Natural killer cell treated with Interleukin-12 subunit alpha and Interleukin-12 subunit beta and Interleukin-15 and Interleukin-18, amount 100 ng/mL, for 72 hours (primary cell): ENCODE data around the gene NEK11. TPM values are rescaled to one million over a fixed set of nuclear protein-coding genes. Genes with fewer than 3 reads are reported as not detected.
"Not testable (repeated sequence)": the region's sequence is repeated elsewhere in the genome, so short reads cannot be mapped to it uniquely, and the experiment has no call there.

Experiments used
- ATAC-seq, 2 donors: fragments of 150-1000 bp; cut with Tn5 transposase in 1 of 2; sonication (Bioruptor Pico), chemical (Tn5 transposase) in 1 of 2; 2 replicates each; pipeline ENCODE4 v1.10.0; 2021
- DNase-seq: peaks from one replicate; pipeline ENCODE4 v3.0.0; 2022; ENCODE audit warnings: low spot score
- H3K27ac Mint-ChIP-seq, 2 donors: 1 replicate in 1 of 2; 2 replicates in 1 of 2; pipeline ENCODE4 v1.8.0; 2022; ENCODE audit warnings: mixed read lengths in 2 of 2, mild to moderate bottlenecking in 1 of 2, moderate library complexity in 1 of 2
- H3K27me3 Mint-ChIP-seq, 2 donors: 1 replicate in 1 of 2; 2 replicates in 1 of 2; pipeline ENCODE4 v1.8.0; 2022; ENCODE audit warnings: mixed read lengths in 2 of 2
- H3K36me3 Mint-ChIP-seq: one replicate; pipeline ENCODE4 v1.8.0; 2022; ENCODE audit warnings: mixed read lengths
- H3K4me1 Mint-ChIP-seq, 2 donors: 1 replicate in 1 of 2; 2 replicates in 1 of 2; pipeline ENCODE4 v1.8.0; 2022; ENCODE audit warnings: low read depth in 2 of 2, mixed read lengths in 2 of 2, mild to moderate bottlenecking in 1 of 2
- H3K4me3 Mint-ChIP-seq: one replicate; pipeline ENCODE4 v1.8.0; 2022; ENCODE audit warnings: mixed read lengths
- H3K9me3 Mint-ChIP-seq: 2 replicates; pipeline ENCODE4 v1.8.0; 2022; ENCODE audit warnings: mixed read lengths
- total RNA-seq, 2 donors: library from RNA; stranded (reverse); gene quantifications; one replicate each; pipeline ENCODE4 v1.2.3, GENCODE V29; 2022

Gene NEK11
- total RNA-seq, 2 donors from 2014 or later, result 2.0 to 4.1 TPM

GRCh38 chr3:131324923-131325322 lies 298.2 kb downstream of the NEK11 start:
- Mint-ChIP-seq H3K27me3 (peaks cover 11 to 30% of the 10 kb centered on the region in 2 donors), H3K4me1 (no peaks in the 10 kb centered on the region), H3K9me3 (no peaks in the 10 kb centered on the region), H3K27ac (no peak overlapping the region), H3K36me3 (no peaks in the 10 kb centered on the region), H3K4me3 (no peak overlapping the region)
- DNase-seq (no peak), ATAC-seq (no peak)

GRCh38 chr3:131326307-131326706 lies 299.6 kb downstream of the NEK11 start:
- no peaks in the 10 kb centered on the region for H3K36me3 Mint-ChIP-seq
- no peaks in the 10 kb centered on the region for H3K9me3 Mint-ChIP-seq
- no peak overlapping the region for H3K27ac Mint-ChIP-seq
- no peak overlapping the region for H3K4me3 Mint-ChIP-seq
- H3K4me1 Mint-ChIP-seq, result no peaks in the 10 kb centered on the region
- ATAC-seq (no peak), DNase-seq (no peak)
- H3K27me3 Mint-ChIP-seq, result peaks cover 9 to 30% of the 10 kb centered on the region in 2 donors

- Mint-ChIP-seq H3K27ac (no peak overlapping the region), H3K9me3 (peaks cover 2% of the 10 kb centered on the region), H3K4me1 (no peaks in the 10 kb centered on the region), H3K27me3 (peaks cover 9 to 19% of the 10 kb centered on the region in 2 donors), H3K4me3 (no peak overlapping the region), H3K36me3 (no peaks in the 10 kb centered on the region)
- DNase-seq (no peak), ATAC-seq (no peak)
Observed at GRCh38 chr3:131328721-131329120, 302.0 kb downstream of the NEK11 start.

GRCh38 chr3:131329774-131330173 lies 303.1 kb downstream of the NEK11 start:
- H3K27me3 Mint-ChIP-seq, result peaks cover 9 to 17% of the 10 kb centered on the region in 2 donors
- H3K4me1 Mint-ChIP-seq, result no peaks in the 10 kb centered on the region
- peaks cover 2% of the 10 kb centered on the region for H3K9me3 Mint-ChIP-seq
- ATAC-seq (no peak), DNase-seq (no peak)
- no peak overlapping the region for H3K27ac Mint-ChIP-seq
- no peaks in the 10 kb centered on the region for H3K36me3 Mint-ChIP-seq
- no peak overlapping the region for H3K4me3 Mint-ChIP-seq

GRCh38 chr3:131331456-131332085 lies 304.9 kb downstream of the NEK11 start:
- not testable (repeated sequence) for DNase-seq, H3K4me3 Mint-ChIP-seq, H3K9me3 Mint-ChIP-seq, ATAC-seq, H3K4me1 Mint-ChIP-seq, H3K36me3 Mint-ChIP-seq, H3K27ac Mint-ChIP-seq
- peaks cover 11 to 17% of the 10 kb centered on the region in 2 donors for H3K27me3 Mint-ChIP-seq

- Mint-ChIP-seq H3K4me1 (no peaks in the 10 kb centered on the region), H3K27ac (no peak overlapping the region), H3K36me3 (no peaks in the 10 kb centered on the region), H3K27me3 (peaks cover 11 to 17% of the 10 kb centered on the region in 2 donors), H3K9me3 (no peaks in the 10 kb centered on the region), H3K4me3 (no peak overlapping the region)
- no peak for ATAC-seq
- DNase-seq, result no peak
Observed at GRCh38 chr3:131338948-131339640, 312.4 kb downstream of the NEK11 start.

- ATAC-seq (no peak), DNase-seq (no peak)
- peaks cover 9 to 22% of the 10 kb centered on the region in 2 donors for H3K27me3 Mint-ChIP-seq
- no peaks in the 10 kb centered on the region for H3K9me3 Mint-ChIP-seq
- H3K4me1 Mint-ChIP-seq, result no peaks in the 10 kb centered on the region
- no peak overlapping the region for H3K27ac Mint-ChIP-seq
- H3K4me3 Mint-ChIP-seq, result no peak overlapping the region
- H3K36me3 Mint-ChIP-seq, result no peaks in the 10 kb centered on the region
Observed at GRCh38 chr3:131341761-131342160, 315.1 kb downstream of the NEK11 start.

- H3K4me3 Mint-ChIP-seq, result no peak overlapping the region
- no peak for ATAC-seq
- H3K9me3 Mint-ChIP-seq, result no peaks in the 10 kb centered on the region
Observed at GRCh38 chr3:131348911-131349310, 322.2 kb downstream of the NEK11 start.

GRCh38 chr3:131349454-131349853 lies 322.8 kb downstream of the NEK11 start:
- H3K4me3 Mint-ChIP-seq, result no peak overlapping the region

More at GRCh38 chr3:131348911-131349310, 322.2 kb downstream of the NEK11 start:
- Mint-ChIP-seq H3K27ac (no peak overlapping the region), H3K36me3 (no peaks in the 10 kb centered on the region), H3K27me3 (peaks cover 0 to 8% of the 10 kb centered on the region in 2 donors), H3K4me1 (no peaks in the 10 kb centered on the region)
- no peak for DNase-seq

GRCh38 chr3:131349946-131350347 lies 323.3 kb downstream of the NEK11 start:
- Mint-ChIP-seq H3K4me3 (no peak overlapping the region), H3K4me1 (no peaks in the 10 kb centered on the region), H3K27me3 (peaks cover 0 to 8% of the 10 kb centered on the region in 2 donors), H3K36me3 (no peaks in the 10 kb centered on the region), H3K27ac (no peak overlapping the region), H3K9me3 (no peaks in the 10 kb centered on the region)
- ATAC-seq (no peak), DNase-seq (no peak)

More at GRCh38 chr3:131349454-131349853, 322.8 kb downstream of the NEK11 start:
- H3K27ac Mint-ChIP-seq, result no peak overlapping the region
- DNase-seq (no peak), ATAC-seq (no peak)
- H3K9me3 Mint-ChIP-seq, result no peaks in the 10 kb centered on the region
- no peaks in the 10 kb centered on the region for H3K4me1 Mint-ChIP-seq
- no peaks in the 10 kb centered on the region for H3K36me3 Mint-ChIP-seq
- H3K27me3 Mint-ChIP-seq, result peaks cover 0 to 8% of the 10 kb centered on the region in 2 donors

- peaks cover 0 to 8% of the 10 kb centered on the region in 2 donors for H3K27me3 Mint-ChIP-seq
- no peak overlapping the region for H3K4me3 Mint-ChIP-seq
- DNase-seq (no peak), ATAC-seq (no peak)
- H3K4me1 Mint-ChIP-seq, result no peaks in the 10 kb centered on the region
- H3K36me3 Mint-ChIP-seq, result no peaks in the 10 kb centered on the region
- H3K9me3 Mint-ChIP-seq, result no peaks in the 10 kb centered on the region
- no peak overlapping the region for H3K27ac Mint-ChIP-seq
Observed at GRCh38 chr3:131350506-131350905, 323.8 kb downstream of the NEK11 start.

- ATAC-seq (no peak), DNase-seq (no peak)
- H3K27ac Mint-ChIP-seq, result no peak overlapping the region
- peaks cover 0 to 5% of the 10 kb centered on the region in 2 donors for H3K27me3 Mint-ChIP-seq
- no peaks in the 10 kb centered on the region for H3K9me3 Mint-ChIP-seq
- H3K4me3 Mint-ChIP-seq, result no peak overlapping the region
- no peaks in the 10 kb centered on the region for H3K36me3 Mint-ChIP-seq
- H3K4me1 Mint-ChIP-seq, result no peaks in the 10 kb centered on the region
Observed at GRCh38 chr3:131353016-131353877, 326.6 kb downstream of the NEK11 start.

- Mint-ChIP-seq H3K4me1 (no peaks in the 10 kb centered on the region), H3K9me3 (no peaks in the 10 kb centered on the region), H3K4me3 (no peak overlapping the region), H3K27ac (no peak overlapping the region), H3K36me3 (no peaks in the 10 kb centered on the region), H3K27me3 (peaks cover 0 to 5% of the 10 kb centered on the region in 2 donors)
- DNase-seq (no peak), ATAC-seq (no peak)
Observed at GRCh38 chr3:131353986-131354385, 327.3 kb downstream of the NEK11 start.
